ENCODE data around the gene OR2G3.

Gene OR2G3

GRCh38 chr1:247605286-247605685 is at the start of gene OR2G3:
TSS of gene OR2G3 (plus strand) at chr1:247605586. CDS start at chr1:247605586, 0 bp downstream.
- DNase-seq: no peak

DNA sequence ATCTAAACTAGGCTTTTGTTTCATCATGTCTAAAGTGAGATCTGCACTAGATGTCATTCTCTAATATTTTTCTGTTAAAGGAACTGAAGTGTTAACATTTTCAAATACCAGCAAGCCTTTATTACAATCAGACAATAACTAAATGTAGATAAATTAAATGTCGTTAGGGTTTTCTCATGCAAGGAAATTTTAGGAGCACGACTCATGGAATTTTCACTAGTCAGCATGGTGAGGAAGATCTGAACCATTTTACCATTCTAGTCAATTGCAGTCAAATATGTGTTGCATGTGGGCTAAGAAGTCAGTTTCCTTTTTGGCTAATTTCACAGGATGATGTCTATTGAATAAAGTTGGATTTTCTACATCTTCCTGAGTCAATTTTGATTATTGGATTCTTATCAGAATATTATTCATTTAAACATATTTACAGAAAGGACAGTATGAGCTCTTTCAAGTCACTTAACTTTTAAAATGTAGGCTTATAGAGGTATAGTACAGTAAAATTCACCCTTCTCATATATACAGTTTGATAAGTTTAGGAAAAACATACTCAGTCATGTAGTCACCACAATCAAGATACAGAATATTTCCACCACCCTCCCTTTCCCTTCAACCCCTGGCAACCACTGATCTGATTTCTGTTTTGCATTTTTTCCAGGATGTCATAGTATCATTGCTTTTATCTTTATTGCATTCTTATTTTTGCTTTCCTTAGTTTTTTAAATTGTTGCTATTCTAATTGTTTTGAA is 47.3 kb upstream of the OR2G3 start:
- no peak for DNase-seq

GRCh38 chr1:247561711-247562110 is 43.7 kb upstream of the OR2G3 start:
- no peak for DNase-seq

GRCh38 chr1:247562198-247562597 is 43.2 kb upstream of the OR2G3 start:
- DNase-seq: no peak

DNA sequence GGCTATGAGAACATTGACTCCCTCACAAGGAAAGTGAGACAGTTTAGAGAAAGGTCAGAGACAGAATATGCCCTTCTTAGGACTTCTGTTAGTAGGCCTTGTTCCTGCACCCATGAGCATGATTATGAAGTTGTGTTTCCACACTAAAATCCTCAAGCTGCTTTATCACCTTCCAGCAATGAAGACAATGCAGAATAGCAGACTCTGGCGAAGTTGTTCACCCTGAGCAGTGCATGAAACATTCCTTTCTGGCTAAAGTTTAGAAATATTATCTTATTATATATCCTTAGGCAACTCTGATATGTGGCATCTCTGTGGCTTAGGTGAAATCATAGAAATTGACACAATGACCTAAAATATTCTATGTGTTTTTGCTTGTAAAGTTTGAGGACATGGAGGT is 31.1 kb upstream of the OR2G3 start:
- DNase-seq: no peak

DNA sequence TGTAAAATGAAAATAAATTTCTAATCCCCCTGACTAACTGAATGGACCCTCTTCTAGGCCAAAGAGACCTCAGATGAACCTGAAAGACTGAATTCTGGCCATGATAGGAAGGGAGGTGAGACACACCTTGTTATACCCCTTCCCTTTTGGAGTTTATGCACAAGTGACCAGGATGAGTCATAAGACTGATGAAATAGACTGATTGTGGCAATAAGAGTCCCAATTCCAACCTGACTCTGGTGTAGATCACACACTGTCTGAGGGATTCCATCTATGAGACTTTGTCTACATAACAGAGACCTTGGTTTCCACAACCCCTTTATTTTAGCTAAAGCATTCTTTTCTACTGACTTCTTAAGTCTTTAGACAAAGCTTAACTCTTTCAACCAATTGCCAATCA is 30.7 kb upstream of the OR2G3 start:
- DNase-seq: no peak

DNA sequence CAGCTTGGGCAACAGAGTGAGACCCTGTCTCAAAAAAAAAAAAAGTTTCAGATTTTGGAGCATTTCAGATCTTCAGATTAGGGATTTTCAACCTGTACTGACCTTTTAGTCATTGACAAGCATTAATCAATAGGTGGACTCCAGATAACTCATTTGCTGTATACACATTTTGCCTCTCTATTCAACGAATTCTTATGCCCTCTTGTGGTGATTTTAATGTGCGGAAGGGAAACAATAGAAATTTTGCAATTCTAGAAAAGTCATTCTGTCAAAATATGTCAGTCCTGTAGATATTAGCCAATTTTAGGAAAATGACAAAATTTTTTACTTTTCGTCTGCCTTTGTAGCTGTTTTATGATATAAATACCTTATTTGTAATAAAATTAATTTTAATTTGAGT is 28.9 kb upstream of the OR2G3 start:
- no peak for DNase-seq

DNA sequence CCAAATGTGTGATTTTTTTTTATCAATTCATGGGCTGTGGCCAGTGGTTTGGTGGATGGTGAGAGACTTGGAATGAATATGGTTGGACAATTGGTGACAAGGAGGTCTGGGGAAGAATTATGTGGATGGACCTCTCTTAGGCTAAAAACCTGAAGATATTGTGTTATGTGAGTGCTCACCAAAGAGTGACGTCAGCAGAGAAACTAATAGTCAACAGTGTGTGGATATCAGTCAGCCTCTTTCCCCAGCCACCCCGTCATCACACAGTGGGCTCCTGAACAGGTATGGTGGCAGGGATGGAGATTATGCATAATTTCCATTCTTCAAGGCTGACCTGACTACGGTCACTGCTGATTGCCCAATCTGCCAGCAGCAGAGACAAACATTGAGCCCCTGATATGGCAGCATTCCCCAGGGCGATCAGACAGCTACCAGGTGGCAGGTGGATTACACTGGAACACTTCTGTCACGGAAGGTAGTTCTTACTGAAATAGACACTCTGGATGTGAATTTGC is 26.4 kb upstream of the OR2G3 start:
- no peak for DNase-seq

DNA sequence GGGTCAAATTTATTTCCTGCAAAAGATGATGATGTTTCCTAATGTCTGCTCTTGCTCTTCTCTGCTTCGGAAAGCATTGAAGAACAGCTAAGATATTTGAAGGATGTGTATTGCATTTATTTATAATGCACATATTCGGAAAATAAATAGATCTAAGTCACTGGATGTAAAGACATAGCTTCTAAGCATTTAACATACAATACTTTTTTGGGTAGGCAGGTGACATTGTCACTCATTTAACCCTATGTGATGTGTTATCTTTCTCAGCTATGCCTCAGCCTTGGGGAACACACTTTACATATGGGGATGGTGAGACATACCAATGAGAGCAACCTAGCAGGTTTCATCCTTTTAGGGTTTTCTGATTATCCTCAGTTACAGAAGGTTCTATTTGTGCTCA is 17.3 kb upstream of the OR2G3 start, which contains the start of gene OR2G2:
TSS of gene OR2G2 (plus strand) at position 301 of the 400 bp plus-strand sequence. CDS start at position 301, 0 bp downstream.
- DNase-seq: no peak

GRCh38 chr1:247613405-247613804 is 8.0 kb downstream of the OR2G3 start:
- no peak for DNase-seq

- no peak for DNase-seq
These were observed 9.2 kb downstream of the OR2G3 start for GRCh38 chr1:247614625-247615024.

DNA sequence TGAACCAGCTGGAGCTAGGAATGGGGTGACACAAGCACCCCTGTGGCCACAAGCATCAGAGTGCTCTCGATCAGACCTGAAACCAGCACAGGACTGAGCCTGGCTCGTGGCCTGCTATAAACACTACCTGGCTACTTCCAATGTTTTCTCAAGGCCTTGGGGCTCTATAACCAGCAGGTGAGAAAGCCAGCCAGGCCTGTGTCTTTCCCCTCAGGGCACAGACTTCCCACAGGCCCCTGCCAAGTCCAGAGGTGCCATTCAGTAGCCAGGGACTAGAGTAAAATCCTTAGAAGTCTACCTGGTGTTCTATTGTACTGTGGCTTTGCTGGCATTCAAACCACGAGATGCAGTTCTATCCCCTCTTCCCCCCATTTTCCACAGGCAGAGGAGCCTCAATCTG is 22.6 kb downstream of the OR2G3 start:
- DNase-seq: no peak

DNA sequence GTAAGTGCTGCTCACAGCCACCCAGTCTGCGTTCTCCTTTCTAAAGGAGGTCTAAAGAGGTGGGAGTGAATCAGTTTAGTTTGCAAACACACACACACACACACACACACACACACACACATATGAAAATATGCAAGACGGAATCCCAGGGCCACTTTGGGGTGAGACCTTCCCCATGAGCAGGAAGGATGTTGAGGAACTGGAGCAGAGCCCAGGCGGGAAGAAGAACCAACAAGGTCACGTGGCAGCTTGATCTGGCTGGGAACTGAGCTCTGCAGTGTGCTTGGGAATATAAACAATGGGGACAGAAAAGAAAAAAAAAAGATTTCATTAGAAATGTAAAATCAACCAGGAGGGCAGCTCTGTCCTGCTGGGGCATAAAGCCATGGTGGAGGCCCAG is 32.6 kb downstream of the OR2G3 start:
- DNase-seq: no peak

DNA sequence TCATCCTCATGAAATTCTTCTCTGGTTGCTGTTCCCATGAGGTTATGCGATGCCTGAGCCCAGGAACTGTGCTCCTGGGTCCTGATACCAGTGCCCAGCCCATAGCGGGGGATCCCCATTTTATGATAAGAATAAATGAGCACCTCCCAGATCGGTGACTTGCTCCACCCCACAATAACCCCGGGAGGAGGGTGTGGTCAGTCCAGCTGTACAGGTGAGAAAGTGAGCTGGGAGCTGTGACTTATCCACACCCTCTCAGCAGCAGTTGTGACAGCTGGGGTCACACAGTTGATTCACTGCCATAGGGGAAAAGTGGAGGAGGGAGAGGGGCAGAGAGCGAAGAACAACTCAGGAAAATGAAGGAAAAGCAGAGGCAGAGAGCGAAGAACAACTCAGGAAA is 33.4 kb downstream of the OR2G3 start:
- no peak for DNase-seq

DNA sequence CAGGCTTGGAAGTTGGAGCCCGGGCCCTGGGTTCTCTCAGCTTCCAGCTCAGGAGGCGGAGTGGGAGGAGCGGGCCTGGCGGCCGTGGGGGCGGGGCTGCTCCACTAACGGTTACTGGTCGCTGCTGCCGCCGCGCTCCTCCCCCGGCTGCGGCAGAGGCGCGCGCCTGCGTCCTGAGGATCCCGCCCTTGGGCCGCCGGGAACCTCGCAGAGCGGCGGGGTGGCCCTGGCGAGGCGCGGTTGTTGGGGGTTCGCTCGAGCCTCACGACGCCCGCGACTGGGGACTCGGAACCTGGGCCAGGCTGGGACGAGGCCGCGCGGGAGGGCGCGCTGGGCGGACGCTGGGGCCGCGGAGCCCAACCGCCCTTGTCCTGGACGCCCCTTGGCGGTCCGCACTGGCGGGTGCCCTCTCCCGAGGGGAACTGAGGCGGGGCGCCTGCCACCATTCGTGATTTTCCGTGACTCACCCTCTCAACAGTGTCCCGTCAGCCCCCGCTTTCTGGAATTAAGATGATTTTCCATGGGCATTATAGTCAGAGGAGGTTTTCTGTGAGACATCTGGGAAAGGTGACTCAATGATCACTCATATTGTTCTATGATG is 34.1 kb downstream of the OR2G3 start:
- DNase-seq: peak in 11 of 56 donors; percentile 2 to 42 (median 6)

DNA sequence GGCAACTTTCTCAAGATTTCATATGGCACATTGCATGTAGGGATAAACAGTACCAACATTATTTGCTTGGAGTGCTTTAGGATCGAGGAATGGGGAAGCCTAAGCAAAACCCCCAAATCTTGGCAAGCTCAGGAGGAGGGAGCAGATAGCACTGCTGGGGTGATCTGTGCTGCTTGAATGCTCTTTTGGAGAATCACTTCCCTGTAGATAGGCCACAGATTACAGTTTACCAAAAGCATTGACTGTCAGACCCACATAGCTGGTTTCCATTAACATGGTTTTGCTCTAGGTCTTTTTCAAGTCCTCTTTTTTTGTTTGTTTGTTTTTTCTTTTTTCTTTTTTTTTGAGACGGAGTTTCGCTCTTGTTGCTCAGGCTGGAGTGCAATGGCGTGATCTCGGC is 37.4 kb downstream of the OR2G3 start:
- DNase-seq: no peak

- DNase-seq: no peak
These were observed 41.5 kb downstream of the OR2G3 start for GRCh38 chr1:247646867-247647266.

DNA sequence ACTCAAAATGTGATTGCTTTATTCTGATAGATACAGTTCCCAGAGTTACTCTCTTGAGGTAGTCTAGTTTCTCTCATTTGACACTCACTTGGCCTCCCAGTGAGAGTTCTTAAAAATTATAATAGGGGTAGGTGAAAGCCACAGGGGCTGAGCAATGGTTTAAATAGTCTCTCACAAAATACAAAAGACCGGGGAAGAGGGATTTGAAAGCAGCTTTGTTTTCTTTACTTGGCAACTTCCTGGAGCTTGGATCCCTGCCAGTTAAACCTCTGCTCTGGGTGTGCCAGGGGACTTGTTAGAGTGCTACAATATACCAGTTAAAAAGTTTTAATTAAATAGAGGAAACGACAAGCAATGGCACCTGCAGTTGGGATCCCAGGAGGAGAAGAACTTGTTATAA is 42.5 kb downstream of the OR2G3 start:
- peak in 11 of 56 donors; percentile 1 to 55 (median 16) for DNase-seq

- no peak for DNase-seq
These were observed 47.7 kb downstream of the OR2G3 start for GRCh38 chr1:247653040-247653439.

Data from nucleus accumbens (tissue), 56 donors.